AG04449 (cell line): ENCODE measurements around the gene PDLIM4.

Experiments
- CTCF ChIA-PET: fragments of 350-600 bp; formaldehyde crosslinking; extraction: SDS; loops from one replicate; lab custom pipeline; 2021; ENCODE audit warnings: antibody characterized with exemption; lab: Yijun Ruan, JAX
- POLR2A ChIA-PET: fragments of 400-600, 350-600 bp; formaldehyde crosslinking; extraction: SDS; loops from one replicate; lab custom pipeline; 2020; ENCODE audit warnings: antibody characterized with exemption, inconsistent platforms; lab: Yijun Ruan, JAX
- DNase-seq: peaks from one replicate; pipeline ENCODE4 v3.0.0-alpha.2; 2010; ENCODE audit warnings: low read depth, low spot score
- H3K4me3 ChIP-seq: 2 replicates; pipeline ENCODE4 v1.5.1; 2011; ENCODE audit warnings: low read depth, mild to moderate bottlenecking, control low read depth, low read length
- CTCF ChIP-seq: IDR thresholded peaks from one replicate; pipeline ENCODE4 v1.5.1; 2011; ENCODE audit warnings: mild to moderate bottlenecking, moderate library complexity, low read length, control low read depth, inconsistent platforms; ENCODE audit not compliant: insufficient read depth; ENCODE audit errors: missing control alignments

The PDLIM4 gene

GRCh38 chr5:132261881-132262845 is 4.7 kb downstream of the PDLIM4 start:
- no peak overlapping the region for H3K4me3 ChIP-seq
- ChIA-PET CTCF (interaction anchor here (0.6 to 21.8 kb wide), 6 partner anchors 10 to 72 kb away, joined by 3 to 416 read pairs (median 4); no protein-coding TSS in a partner anchor), POLR2A (interaction anchor here (2.6 kb wide), 1 partner anchor 34 kb away, joined by 9 read pairs; the partner anchor contains the start of gene P4HA2)
- DNase-seq, result no peak
- TF ChIP-seq CTCF, result no peak

- CTCF ChIA-PET, result interaction anchor here (1.0 to 21.8 kb wide), 6 partner anchors 10 to 73 kb away, joined by 3 to 416 read pairs (median 6); partner anchors contain the start of gene P4HA2
Measured at GRCh38 chr5:132262882-132263547, 5.5 kb downstream of the PDLIM4 start.

GRCh38 chr5:132263548-132264261 is 6.2 kb downstream of the PDLIM4 start:
- CTCF ChIA-PET, result interaction anchor here (0.6 to 21.8 kb wide), 10 partner anchors 9 to 74 kb away, joined by 3 to 416 read pairs (median 3); partner anchors contain the start of gene P4HA2
- peak; percentile 29 for TF ChIP-seq CTCF
- H3K4me3 ChIP-seq, result no peak overlapping the region
- DNase-seq, result no peak
- POLR2A ChIA-PET, result interaction anchor here (1.5 to 1.6 kb wide), 2 partner anchors 30 to 38 kb away, joined by 8 to 10 read pairs; partner anchors contain the start of gene SLC22A4

More at GRCh38 chr5:132262882-132263547, 5.5 kb downstream of the PDLIM4 start:
- no peak overlapping the region for H3K4me3 ChIP-seq
- TF ChIP-seq CTCF, result no peak
- no peak for DNase-seq
- POLR2A ChIA-PET, result interaction anchor here (1.5 kb wide), 1 partner anchor 31 kb away, joined by 10 read pairs; the partner anchor contains the start of gene SLC22A4

- DNase-seq, result no peak
- no peak for TF ChIP-seq CTCF
- POLR2A ChIA-PET, result interaction anchor here (1.6 kb wide), 1 partner anchor 39 kb away, joined by 8 read pairs; no protein-coding TSS in a partner anchor
- no peak overlapping the region for H3K4me3 ChIP-seq
- CTCF ChIA-PET, result interaction anchor here (1.1 to 21.8 kb wide), 7 partner anchors 8 to 75 kb away, joined by 3 to 416 read pairs (median 4); no protein-coding TSS in a partner anchor
Measured at GRCh38 chr5:132264546-132265335, 7.2 kb downstream of the PDLIM4 start.

GRCh38 chr5:132265336-132266030 is 8.0 kb downstream of the PDLIM4 start:
- ChIA-PET CTCF (interaction anchor here (0.6 to 21.8 kb wide), 4 partner anchors 11 to 204 kb away, joined by 3 to 416 read pairs (median 5); no protein-coding TSS in a partner anchor), POLR2A (no interaction called here)
- no peak for TF ChIP-seq CTCF
- peak; percentile 87 for DNase-seq
- H3K4me3 ChIP-seq, result no peak overlapping the region
